IPS-NIHi7 (cell line): ENCODE results near the gene ZNF358.
A peak's percentile ranks its signal among the peaks of the same experiment; 100 is the strongest.

Experiments
- DNase-seq: peaks from one replicate; pipeline ENCODE4 v3.0.0; 2012; ENCODE audit warnings: mixed read lengths; ENCODE audit errors: extremely low spot score

Gene ZNF358

GRCh38 chr19:7520131-7521051 lies 4.5 kb downstream of the ZNF358 start:
- DNase-seq: no peak

- DNase-seq: no peak
Observed at GRCh38 chr19:7521551-7522071, 5.7 kb downstream of the ZNF358 start.

DNA sequence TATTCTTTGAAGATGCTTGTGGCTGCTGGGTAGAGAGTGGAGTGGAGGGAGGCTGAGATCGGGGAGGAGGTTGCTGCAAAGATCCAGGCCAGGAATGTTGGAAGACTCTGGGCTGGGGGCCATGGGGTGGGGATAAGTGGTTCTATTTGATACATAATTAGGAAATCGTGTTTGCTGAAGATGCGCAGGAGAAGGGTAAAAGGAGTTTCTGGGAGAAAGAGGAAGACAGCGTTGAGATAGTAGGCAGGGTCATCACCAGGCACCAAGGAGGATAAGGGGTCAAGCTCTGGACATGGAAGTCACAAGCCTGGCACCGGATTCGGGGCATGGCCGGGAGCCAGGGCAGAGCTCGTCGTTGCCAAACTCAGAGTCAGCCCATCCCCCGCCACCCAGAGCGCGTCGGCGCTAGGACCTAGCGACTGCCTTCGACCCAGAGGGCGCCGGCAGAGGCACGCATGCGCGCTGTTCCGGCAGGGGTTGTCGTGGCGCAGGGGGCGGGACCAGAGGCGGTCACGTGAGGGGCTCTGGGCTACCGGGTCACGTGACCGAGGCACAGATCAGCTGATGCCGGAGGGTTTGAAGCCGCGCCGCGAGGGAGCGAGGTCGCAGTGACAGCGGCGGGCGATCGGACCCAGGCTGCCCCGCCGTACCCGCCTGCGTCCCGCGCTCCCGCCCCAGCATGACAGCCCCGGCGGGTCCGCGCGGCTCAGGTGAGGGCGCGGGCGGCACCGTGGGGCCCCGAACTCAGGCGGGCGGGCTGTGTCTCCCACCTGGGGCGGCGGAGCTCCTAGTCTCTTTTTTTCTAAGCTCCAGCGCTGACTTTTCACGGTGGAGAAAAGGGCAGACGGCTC lies 6.4 kb downstream of the ZNF358 start, which contains the start of gene MCOLN1:
Gene MCOLN1 (plus strand): TSS at position 553 of the 851 bp plus-strand sequence. CDS start 127 bp downstream, at position 680.
- DNase-seq: peak; percentile 100

GRCh38 chr19:7522923-7523667 lies 7.2 kb downstream of the ZNF358 start:
- no peak for DNase-seq

GRCh38 chr19:7524523-7524922 lies 8.6 kb downstream of the ZNF358 start:
- no peak for DNase-seq

GRCh38 chr19:7524992-7525739 lies 9.3 kb downstream of the ZNF358 start:
- no peak for DNase-seq

- no peak for DNase-seq
Observed at GRCh38 chr19:7526059-7526929, 10.4 kb downstream of the ZNF358 start.

GRCh38 chr19:7527516-7528191 lies 11.8 kb downstream of the ZNF358 start:
- DNase-seq: no peak

DNA sequence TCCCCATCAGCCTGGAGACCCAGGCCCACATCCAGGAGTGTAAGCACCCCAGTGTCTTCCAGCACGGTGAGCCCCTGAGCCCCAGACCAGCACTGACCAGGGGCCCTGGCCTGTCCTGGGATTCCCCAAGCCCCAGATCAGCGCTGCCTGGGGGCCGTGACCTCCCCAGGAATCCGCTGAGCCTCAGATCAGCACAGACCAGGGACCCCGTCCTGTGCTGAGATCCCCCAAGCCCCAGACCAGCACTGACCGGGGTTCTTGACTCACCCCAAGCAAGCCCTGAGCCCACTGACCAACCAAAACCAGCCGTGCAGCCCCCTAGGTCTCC lies 12.3 kb downstream of the ZNF358 start:
- DNase-seq: no peak

GRCh38 chr19:7528522-7529245 lies 12.8 kb downstream of the ZNF358 start:
- DNase-seq: no peak

- DNase-seq: no peak
Observed at GRCh38 chr19:7529246-7529600, 13.3 kb downstream of the ZNF358 start.

DNA sequence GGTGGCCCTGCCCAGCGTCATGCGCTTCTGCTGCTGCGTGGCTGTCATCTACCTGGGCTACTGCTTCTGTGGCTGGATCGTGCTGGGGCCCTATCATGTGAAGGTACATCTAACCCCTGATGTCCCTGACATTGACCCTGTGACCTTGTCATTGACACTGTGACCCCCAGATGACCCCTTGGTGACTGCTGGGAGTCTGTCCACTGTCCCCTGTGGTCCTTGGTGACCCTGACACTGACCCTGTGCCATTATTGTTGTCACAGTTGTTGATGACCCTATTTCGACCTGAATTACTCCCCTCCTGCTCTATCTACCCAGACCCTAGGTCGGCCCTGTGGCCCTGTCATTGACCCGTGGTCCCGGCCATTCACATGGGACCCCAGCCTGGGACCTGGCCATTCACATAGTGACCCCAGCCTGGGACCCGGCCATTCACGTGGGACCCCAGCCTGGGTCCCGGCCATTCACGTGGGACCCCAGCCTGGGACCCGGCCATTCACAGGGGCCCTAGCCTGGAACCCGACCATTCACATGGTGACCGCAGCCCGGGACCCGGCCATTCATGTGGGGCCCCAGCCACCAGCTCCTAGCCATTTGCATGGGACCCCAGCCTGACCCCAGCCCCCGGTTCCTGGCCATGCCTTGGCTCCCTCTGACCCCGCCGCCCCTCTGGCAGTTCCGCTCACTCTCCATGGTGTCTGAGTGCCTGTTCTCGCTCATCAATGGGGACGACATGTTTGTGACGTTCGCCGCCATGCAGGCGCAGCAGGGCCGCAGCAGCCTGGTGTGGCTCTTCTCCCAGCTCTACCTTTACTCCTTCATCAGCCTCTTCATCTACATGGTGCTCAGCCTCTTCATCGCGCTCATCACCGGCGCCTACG lies 13.9 kb downstream of the ZNF358 start:
- DNase-seq: no peak

GRCh38 chr19:7533281-7533885 lies 17.5 kb downstream of the ZNF358 start:
- no peak for DNase-seq

GRCh38 chr19:7533925-7534480 lies 18.1 kb downstream of the ZNF358 start:
- DNase-seq: peak; percentile 90

DNA sequence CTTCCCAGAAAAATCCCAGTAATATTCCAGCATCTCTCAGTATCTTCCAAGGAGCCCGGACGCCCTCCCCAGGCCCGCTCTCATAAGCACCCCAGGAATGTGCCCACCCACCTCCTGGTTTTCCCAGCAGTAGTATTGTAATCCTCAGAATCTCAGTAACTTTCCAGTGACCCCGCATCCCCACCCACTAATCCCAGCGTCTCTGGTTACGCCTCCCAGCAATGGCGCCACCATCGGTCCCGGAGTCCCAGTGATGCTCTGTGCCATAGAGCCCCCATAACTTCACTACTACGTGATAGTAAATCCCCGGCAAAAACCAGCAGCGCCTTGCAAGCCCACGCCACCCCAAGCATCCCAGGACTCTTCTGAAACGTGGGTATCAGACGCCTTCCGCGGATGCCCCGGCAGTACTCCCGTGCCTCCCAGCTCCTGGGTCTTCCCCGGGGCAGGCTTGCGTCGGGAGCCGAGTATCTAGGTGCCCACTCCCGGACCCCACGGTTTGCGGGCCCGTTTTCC lies 18.7 kb downstream of the ZNF358 start:
- peak; percentile 75 for DNase-seq

GRCh38 chr19:7535047-7535997 lies 19.4 kb downstream of the ZNF358 start, which contains the start of gene PNPLA6:
TSS of gene PNPLA6 (plus strand) at chr19:7535717. CDS start at chr19:7535789, 72 bp downstream.
- peak; percentile 95 for DNase-seq
